ENCODE measurements around the gene HPSE2.

HPSE2 gene

DNA sequence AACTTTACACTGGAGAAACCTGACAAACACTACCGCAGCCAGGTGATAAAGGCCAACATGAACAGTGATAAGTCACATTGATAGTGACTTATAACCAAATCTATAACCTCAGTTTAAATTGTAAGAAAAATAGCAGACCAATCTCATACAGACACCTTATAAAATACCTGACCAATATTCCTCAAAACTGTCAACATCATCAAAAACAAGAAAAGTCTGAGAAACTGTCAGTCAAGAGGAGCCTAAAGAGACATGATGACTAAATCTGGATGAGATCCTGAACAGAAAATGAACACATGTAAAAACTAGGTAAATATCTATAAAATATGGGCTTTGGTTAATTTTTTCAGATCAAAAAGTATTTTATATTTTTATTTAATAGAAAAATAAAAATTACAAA, 233.3 kb downstream of the HPSE2 start:
- TF ChIP-seq GATA2 (IDR thresholded peaks at IDR 0.05; ENCODE audit: low read depth, low read length) (no peak), GATA3 (IDR thresholded peaks at IDR 0.05; ENCODE audit: low read depth, low read length) (no peak)

DNA sequence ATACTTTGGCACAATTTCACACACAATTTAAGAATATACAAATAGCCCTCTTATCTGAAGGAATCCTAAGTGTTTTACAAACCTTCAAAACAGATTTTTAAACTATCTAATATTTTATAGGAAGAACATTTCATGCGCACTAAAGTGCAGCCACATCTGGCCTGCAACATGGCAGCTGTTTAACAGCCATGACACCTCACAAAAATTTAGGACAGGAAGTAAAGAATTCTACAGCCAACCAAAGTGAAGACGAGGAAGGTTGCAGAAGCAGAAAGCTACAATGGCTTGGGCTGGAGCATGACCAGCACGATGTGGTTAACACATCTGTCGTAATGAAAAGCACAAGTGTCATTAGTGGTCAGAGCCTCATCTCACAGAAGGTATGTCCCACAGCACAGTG, 238.1 kb downstream of the HPSE2 start:
- TF ChIP-seq GATA2 (IDR thresholded peaks at IDR 0.05; ENCODE audit: low read depth, low read length), result no peak
- no peak for TF ChIP-seq GATA3 (IDR thresholded peaks at IDR 0.05; ENCODE audit: low read depth, low read length)

DNA sequence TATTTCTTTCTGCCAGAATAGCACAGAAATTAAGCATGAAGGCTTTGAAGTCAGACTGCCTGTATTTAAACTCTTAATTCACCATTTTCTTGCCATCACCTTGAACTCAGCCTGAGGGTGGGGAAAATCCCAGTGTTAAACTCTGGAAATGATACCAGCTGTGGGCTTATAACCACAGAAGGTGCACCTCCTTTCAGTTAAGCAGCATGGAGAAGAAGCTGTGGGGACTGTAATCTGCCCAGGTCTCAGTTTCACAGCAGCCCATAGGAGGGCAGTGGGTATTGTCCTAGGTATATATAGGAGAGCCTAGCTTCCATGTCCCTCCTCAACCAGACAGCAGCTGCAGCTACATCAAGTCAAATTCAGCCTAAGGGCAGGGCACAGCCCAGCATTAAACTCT, 241.6 kb downstream of the HPSE2 start:
- TF ChIP-seq GATA2 (IDR thresholded peaks at IDR 0.05; ENCODE audit: low read depth, low read length) (no peak), GATA3 (IDR thresholded peaks at IDR 0.05; ENCODE audit: low read depth, low read length) (no peak)

GRCh38 chr10:98980353-98980752, 255.3 kb downstream of the HPSE2 start:
- TF ChIP-seq GATA3 (IDR thresholded peaks at IDR 0.05; ENCODE audit: low read depth, low read length) (no peak), GATA2 (IDR thresholded peaks at IDR 0.05; ENCODE audit: low read depth, low read length) (no peak)

- TF ChIP-seq GATA3 (IDR thresholded peaks at IDR 0.05; ENCODE audit: low read depth, low read length), result no peak
- no peak for TF ChIP-seq GATA2 (IDR thresholded peaks at IDR 0.05; ENCODE audit: low read depth, low read length)
Observed at GRCh38 chr10:98971464-98971863, 264.2 kb downstream of the HPSE2 start.

DNA sequence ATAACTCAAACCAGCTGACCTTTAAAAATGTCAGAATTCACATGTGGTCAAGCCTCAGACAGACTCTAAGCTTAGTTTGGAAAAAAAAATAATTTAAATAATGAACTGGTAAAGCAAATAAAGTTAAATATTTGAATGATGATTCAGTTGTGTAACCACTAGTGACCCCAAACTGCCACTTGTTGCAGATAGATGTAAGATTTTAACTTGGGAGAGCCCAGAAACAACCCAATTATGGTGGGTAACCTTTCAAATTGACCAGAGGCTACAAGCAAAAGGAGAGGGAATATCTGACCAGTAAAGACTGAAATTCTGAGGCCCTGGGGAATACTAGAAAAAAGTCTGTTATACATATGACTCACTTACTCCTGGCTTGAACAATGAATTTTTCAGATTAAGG, 268.1 kb downstream of the HPSE2 start:
- TF ChIP-seq GATA2 (IDR thresholded peaks at IDR 0.05; ENCODE audit: low read depth, low read length) (no peak), GATA3 (IDR thresholded peaks at IDR 0.05; ENCODE audit: low read depth, low read length) (no peak)

GRCh38 chr10:98963608-98964007, 272.0 kb downstream of the HPSE2 start:
- TF ChIP-seq GATA2 (IDR thresholded peaks at IDR 0.05; ENCODE audit: low read depth, low read length), result no peak
- no peak for TF ChIP-seq GATA3 (IDR thresholded peaks at IDR 0.05; ENCODE audit: low read depth, low read length)

DNA sequence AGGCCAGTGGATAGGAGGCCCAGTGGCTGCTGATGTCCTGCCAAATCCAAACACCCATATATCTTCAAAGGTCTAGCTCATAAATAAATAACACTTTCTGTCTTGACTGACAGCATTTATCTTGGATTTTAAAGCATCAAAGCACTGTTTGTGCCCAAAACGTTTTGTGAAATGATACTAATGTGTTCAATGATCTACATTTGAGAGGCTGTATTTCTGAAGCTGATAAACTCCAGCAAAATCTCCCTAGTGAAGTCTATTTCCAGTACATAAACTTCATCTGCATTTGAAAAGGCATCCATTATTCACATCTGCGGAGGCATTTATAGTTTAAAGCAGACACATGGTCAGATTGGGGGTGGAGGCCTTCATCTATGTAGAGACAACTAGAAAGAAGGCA, 276.3 kb downstream of the HPSE2 start:
- TF ChIP-seq GATA2 (IDR thresholded peaks at IDR 0.05; ENCODE audit: low read depth, low read length) (no peak), GATA3 (IDR thresholded peaks at IDR 0.05; ENCODE audit: low read depth, low read length) (no peak)

GRCh38 chr10:98957801-98958200, 277.9 kb downstream of the HPSE2 start:
- no peak for TF ChIP-seq GATA2 (IDR thresholded peaks at IDR 0.05; ENCODE audit: low read depth, low read length)
- no peak for TF ChIP-seq GATA3 (IDR thresholded peaks at IDR 0.05; ENCODE audit: low read depth, low read length)

GRCh38 chr10:98956576-98957260, 278.9 kb downstream of the HPSE2 start:
- TF ChIP-seq GATA2 (IDR thresholded peaks at IDR 0.05; ENCODE audit: low read depth, low read length) (no peak), GATA3 (IDR thresholded peaks at IDR 0.05; ENCODE audit: low read depth, low read length) (no peak)

- TF ChIP-seq GATA3 (IDR thresholded peaks at IDR 0.05; ENCODE audit: low read depth, low read length) (no peak), GATA2 (IDR thresholded peaks at IDR 0.05; ENCODE audit: low read depth, low read length) (no peak)
Observed at GRCh38 chr10:98953251-98953650, 282.4 kb downstream of the HPSE2 start.

- no peak for TF ChIP-seq GATA3 (IDR thresholded peaks at IDR 0.05; ENCODE audit: low read depth, low read length)
- TF ChIP-seq GATA2 (IDR thresholded peaks at IDR 0.05; ENCODE audit: low read depth, low read length), result no peak
Observed at GRCh38 chr10:98951269-98952000, 284.2 kb downstream of the HPSE2 start.

DNA sequence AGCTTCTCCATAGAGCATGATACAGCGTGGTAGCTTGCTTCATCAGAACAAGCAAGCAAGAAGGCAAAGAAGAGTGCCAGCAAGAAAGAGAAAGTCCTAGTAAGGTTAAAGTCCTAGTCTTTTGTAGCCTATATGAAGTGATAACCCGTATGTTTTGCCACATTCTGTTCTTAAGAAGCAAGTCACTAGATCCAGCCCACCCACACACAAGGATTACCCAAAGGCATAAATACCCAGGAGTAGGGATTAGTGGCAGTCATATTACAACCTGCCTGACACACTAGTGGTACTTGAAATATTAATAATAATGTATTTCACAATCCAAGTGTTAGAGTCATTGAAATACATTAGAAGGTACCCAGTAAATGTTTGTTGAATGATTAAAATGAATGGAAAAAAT, 285.5 kb downstream of the HPSE2 start:
- TF ChIP-seq GATA3 (IDR thresholded peaks at IDR 0.05; ENCODE audit: low read depth, low read length) (no peak), GATA2 (IDR thresholded peaks at IDR 0.05; ENCODE audit: low read depth, low read length) (no peak)

DNA sequence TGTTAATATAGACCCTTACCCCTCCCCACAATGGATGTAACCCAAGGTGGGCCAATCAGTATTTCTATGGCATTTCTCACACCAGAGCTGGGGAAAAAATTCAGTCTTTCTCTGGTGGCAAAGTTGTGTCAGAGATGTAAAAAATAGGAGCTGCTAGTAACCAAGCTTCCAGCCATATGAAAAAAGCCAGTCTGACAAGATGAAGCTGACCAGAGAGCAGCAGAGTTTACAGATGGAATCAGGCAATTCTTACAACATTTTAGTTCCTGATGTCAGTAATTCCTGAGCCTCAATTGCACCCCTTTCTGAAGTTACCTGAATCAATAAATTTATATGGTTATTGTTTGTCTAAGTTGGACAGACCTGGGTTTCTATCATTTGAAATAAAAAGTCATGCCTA, 286.3 kb downstream of the HPSE2 start:
- TF ChIP-seq GATA3 (IDR thresholded peaks at IDR 0.05; ENCODE audit: low read depth, low read length) (no peak), GATA2 (IDR thresholded peaks at IDR 0.05; ENCODE audit: low read depth, low read length) (no peak)

DNA sequence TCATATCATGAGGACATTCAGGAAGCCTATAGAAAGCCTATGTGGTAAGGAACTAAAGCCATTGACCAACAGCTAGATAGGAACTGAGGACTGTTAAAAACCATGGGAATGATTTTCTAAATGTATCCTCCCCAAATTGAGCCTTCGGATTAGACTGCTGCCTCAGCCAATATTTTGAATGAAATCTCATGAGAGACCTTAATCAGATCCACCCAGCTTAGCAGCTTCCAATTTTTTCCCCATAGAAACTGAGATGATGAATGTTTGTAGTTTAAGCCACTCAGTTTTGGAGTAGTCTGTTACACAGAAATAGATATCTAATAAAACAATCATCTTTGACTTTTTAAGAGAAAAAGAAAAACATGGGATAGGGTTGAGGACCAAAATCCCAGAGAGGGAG, 292.0 kb downstream of the HPSE2 start:
- TF ChIP-seq GATA2 (IDR thresholded peaks at IDR 0.05; ENCODE audit: low read depth, low read length), result no peak
- no peak for TF ChIP-seq GATA3 (IDR thresholded peaks at IDR 0.05; ENCODE audit: low read depth, low read length)

Measured in SH-SY5Y (cell line).